Measurements from ENCODE around the gene SPG7.
"Not testable (repeated sequence)": the region's sequence is repeated elsewhere in the genome, so short reads cannot be mapped to it uniquely, and the experiment has no call there.

Gene SPG7

DNA sequence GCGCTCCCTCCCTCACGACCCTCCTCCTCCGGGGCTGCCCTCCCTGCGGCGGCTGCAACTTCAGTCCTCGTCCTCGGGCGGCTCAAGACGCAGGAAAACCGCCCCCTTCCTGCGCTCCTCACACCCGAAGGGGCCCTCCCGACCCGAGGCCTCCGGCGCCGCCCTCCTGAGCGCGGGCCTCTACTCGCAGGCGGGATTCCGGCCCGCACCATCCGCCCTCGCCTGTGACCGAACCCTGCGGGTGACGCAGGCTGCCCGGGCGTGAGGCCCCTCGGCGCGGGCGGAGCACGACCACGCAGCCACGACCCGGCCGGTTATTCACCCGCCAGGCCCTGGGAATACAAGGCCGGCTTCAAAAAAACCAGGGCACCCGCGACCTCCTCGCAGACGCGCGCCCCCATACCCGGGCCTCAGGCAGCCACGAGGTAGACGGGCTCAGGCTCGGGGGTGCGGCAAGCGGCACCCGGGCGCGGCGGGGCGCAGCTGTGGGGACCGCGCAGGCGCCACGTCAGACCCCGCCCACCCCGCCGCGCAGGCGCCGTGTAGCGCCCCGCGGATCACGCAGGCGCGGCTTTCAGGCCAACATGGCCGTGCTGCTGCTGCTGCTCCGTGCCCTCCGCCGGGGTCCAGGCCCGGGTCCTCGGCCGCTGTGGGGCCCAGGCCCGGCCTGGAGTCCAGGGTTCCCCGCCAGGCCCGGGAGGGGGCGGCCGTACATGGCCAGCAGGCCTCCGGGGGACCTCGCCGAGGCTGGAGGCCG lies at the start of gene SPG7:
Gene SPG7 (plus strand): TSS at position 570 of the 757 bp plus-strand sequence. CDS start 15 bp downstream, at position 585.
- DNase-seq (ENCODE audit: extremely low spot score, insufficient read length, low read depth) (peak; percentile 97), FAIRE-seq (peak; percentile 58)

DNA sequence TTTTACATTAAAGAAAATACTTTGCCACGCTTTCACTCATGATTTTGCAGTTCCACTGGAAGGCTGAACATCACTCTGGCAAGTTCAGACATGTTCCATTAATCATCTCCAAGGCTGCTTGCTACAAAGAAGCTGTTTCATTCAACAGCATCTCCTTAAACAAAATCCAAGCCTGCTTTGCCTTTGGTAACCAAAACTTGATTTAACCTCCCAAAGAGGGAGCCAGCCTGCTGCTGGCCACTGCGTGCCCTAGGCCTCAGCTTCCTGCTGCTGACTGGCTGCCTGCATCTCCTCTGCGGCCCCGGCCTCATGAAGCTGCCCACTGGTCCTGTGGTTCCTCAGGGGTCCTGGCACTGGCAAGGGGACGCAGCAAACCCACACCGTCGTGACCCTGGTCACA lies 49.7 kb upstream of the SPG7 start:
- FAIRE-seq (no peak), DNase-seq (ENCODE audit: extremely low spot score, insufficient read length, low read depth) (no peak)

DNA sequence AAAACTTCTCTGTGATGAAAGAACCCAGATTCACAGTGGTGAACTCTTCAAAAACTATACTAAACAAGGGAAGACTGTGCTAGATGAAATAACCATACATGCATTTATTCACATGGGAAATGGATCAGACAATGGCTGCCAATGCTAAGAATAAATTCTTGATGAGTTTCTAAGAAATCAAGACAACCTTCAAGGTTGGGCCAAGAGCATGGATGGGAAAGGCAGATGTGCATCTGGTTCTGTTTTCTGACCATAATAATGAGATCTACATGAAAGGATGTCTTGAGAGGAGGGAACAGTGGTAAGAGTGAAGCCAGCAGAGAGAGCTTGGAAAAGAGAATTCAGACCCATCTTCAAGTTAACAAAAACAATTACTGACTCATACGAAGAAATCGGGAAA lies 49.2 kb upstream of the SPG7 start:
- FAIRE-seq, result no peak

DNA sequence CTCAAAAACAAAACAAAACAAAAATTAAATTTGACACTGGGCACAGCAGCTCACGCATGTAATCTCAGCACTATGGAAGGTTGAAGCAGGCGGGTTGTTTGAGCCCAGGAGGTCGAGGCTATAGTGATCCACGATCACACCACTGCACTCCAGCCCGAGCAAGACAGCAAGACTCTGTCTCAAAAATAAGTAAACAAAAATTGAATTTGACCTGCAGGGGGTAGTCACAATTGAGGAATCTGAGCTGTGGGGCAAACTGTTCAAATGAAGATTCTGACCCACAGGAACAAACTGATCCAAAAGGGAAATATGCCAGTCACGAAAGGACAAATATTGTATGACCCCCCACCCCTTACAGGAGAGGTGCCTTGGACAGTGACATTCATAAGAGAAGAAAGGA lies 47.6 kb upstream of the SPG7 start:
- no peak for FAIRE-seq

More for the DNA sequence above, 49.2 kb upstream of the SPG7 start:
- no peak for DNase-seq (ENCODE audit: extremely low spot score, insufficient read length, low read depth)

DNA sequence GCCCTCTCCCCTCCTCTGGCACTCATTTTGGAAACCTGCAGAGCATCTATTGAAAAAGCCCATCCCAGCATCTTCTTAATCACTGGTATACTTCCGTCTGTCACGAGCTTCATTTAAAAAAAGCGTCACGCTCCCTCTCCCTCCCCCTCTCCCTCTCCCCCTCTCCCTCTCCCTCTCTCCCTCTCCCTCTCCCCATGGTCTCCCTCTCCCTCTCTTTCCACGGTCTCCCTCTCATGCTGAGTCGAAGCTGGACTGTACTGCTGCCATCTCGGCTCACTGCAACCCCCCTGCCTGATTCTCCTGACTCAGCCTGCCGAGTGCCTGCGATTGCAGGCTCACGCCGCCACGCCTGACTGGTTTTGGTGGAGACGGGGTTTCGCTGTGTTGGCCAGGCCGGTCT lies 46.3 kb upstream of the SPG7 start:
- not testable (repeated sequence) for DNase-seq (ENCODE audit: extremely low spot score, insufficient read length, low read depth); FAIRE-seq

More for the DNA sequence above, 47.6 kb upstream of the SPG7 start:
- no peak for DNase-seq (ENCODE audit: extremely low spot score, insufficient read length, low read depth)

DNA sequence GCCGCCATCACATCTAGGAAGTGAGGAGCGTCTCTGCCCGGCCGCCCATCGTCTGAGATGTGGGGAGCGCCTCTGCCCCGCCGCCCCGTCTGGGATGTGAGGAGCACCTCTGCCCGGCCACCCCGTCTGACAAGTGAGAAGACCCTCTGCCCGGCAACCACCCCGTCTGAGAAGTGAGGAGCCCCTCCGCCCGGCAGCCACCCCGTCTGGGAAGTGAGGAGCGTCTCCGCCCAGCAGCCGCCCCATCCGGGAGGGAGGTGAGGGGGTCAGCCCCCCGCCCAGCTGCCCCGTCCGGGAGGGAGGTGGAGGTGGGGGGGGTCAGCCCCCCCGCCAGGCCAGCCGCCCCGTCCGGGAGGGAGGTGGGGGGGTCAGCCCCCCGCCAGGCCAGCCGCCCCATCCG lies 45.6 kb upstream of the SPG7 start:
- not testable (repeated sequence) for DNase-seq (ENCODE audit: extremely low spot score, insufficient read length, low read depth); FAIRE-seq

DNA sequence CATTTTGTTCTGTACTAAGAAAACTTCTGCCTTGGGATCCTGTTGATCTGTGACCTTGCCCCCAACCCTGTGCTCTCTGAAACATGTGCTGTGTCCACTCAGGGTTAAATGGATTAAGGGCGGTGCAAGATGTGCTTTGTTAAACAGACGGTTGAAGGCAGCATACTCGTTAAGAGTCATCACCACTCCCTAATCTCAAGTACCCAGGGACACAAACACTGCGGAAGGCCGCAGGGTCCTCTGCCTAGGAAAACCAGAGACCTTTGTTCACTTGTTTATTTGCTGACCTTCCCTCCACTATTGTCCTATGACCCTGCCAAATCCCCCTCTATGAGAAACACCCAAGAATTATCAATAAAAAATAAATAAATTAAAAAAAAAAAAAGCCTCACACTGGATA lies 44.9 kb upstream of the SPG7 start:
- DNase-seq (ENCODE audit: extremely low spot score, insufficient read length, low read depth); FAIRE-seq: not testable (repeated sequence)

DNA sequence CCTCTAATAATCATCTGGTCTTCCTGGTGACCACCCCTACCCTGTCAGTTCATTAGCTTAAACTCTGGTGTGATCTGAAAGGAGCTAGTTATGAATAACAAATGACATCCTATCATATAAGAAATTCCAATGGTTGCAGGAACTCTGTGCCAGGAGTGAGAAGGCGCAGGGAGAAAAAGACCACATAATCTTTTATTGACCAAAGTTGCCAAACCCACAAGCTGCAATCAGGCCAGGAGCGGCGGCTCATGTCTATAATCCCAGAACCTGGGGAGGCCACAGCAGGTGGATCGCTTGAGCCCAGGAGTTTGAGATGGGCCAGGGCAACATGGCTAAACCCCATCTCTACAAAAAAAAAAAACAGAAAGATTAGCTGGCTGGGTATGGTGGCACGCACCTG lies 41.3 kb upstream of the SPG7 start:
- FAIRE-seq (no peak), DNase-seq (ENCODE audit: extremely low spot score, insufficient read length, low read depth) (no peak)

DNA sequence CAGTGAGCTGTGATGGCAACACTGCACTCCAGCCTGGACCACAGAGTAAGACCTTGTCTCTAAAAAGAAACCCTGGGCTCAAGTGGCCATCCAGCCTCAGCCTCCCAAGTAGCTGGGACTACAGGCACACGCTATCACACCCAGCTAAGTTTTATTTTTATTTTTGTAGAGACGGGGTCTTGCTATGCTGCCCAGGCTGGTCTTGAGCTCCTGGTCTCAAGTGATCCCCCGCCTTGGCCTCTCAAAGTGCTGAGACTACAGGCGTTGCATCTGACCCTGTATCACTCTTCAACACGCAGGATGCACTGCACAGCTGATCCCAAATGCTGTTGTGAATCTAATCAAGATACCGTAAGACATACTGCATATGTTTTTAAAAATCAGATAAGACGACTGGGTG lies 40.8 kb upstream of the SPG7 start:
- FAIRE-seq, result no peak
- DNase-seq (ENCODE audit: extremely low spot score, insufficient read length, low read depth), result no peak

DNA sequence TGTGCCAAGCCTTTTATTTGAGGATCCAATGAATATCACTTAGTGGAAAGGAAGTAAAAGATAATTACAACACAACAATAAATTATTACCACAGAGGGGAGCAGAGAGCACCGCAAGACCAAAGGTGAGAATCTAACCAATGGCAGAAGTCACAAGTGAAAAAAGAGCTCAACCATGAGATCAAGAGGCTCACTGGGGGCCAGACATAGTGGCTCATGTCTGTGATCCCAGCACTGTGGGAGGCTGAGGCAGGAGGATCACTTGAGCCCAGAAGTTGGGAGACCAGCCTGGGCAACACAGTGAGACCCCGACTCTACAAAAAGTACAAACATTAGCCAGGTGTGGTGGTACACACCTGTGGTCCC lies 35.5 kb upstream of the SPG7 start:
- FAIRE-seq, result no peak
- DNase-seq (ENCODE audit: extremely low spot score, insufficient read length, low read depth), result no peak

DNA sequence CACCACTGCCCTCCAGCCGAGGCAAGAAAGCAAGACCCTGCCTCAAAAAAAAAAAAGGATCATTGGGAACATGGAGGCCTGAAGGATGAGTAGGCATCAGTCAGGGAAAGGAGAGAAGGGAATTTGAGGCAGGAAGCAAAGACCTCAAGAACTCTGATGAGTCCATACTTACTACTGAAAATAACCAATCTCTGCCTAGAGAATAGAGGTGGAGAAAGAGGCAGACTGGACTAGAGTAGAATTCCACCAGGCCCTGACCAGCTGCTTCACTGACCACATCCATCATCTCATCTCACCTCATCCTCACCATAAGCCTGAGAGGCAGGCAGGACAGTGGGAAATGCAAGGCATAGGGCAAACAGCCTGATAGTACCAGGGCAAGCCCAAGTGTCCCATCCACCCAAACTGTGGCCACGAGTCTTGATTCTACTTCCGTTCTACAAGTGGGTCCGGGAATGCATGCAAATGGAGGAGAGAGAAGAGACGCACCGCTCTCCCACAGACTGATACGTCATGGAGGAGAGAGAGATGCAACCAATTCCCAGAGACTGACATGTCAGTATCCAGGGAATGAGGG lies 35.0 kb upstream of the SPG7 start:
- FAIRE-seq, result no peak
- no peak for DNase-seq (ENCODE audit: extremely low spot score, insufficient read length, low read depth)

DNA sequence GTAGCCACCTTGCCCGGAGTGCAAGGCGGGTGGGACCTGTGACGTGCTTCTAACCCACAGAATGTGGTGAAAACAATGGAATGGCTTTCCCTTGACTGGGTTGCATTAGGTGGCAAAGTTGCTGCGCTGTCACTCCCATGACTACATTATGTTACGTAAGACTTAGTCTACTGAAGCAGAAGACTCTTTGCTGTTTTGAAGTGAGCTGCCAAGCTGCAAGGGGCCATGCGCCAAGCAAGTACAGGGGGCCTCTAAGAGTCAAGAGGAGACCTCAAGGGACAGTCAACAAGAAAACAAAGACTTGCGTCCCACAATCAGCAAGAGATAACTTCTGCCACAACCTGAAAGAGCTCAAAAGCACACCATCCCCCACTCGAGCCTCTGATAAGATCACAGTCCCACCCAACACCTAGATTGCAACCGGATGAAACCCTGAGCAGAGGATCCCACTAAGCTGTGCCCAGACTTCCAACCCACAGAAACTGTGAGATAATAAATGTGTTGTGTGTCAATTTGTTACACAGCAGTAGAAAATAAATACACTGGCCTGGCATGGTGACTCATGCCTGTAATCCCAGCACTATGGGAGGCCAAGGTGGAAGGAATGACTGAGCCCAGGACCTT lies 34.3 kb upstream of the SPG7 start:
- DNase-seq (ENCODE audit: extremely low spot score, insufficient read length, low read depth), result no peak
- FAIRE-seq, result no peak

DNA sequence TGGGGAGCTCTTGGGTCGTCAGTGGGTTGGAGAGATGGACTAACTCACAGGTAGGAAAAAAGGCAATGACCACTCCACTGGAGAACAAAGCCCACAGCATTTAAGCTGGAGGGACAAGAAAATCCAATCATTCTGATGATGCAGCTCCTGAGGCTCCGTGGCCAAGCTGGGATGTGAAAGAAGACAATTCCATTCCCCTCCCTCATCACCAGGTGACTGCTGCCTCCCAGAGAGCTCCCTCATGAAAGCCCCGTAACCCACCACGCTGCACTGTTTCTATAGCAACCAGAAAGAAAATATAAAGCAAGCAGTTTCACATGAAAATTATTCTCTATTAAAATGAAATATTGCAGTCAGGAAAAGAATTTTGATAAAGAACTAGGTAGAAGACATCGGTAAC lies 33.1 kb upstream of the SPG7 start:
- DNase-seq (ENCODE audit: extremely low spot score, insufficient read length, low read depth) (no peak), FAIRE-seq (no peak)

DNA sequence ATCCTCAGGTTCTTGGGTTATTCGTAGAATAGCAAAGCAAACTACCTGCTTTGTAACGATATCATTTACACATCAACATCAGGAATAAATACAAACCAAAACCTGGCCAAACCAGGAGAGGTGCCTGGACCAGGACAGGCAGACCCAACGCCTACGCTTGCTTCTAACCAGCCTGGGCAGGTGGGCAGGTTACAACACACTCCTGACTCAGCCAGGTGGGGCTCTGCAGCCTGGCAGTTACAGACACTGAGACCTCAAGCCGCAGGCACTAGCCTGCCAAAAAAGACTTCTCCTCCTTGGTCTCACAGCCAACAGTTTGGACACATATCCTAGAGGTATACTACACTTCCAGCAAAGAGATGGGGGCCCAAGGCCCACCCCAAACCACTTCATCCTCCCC lies 31.8 kb upstream of the SPG7 start:
- DNase-seq (ENCODE audit: extremely low spot score, insufficient read length, low read depth), result no peak
- FAIRE-seq, result no peak

DNA sequence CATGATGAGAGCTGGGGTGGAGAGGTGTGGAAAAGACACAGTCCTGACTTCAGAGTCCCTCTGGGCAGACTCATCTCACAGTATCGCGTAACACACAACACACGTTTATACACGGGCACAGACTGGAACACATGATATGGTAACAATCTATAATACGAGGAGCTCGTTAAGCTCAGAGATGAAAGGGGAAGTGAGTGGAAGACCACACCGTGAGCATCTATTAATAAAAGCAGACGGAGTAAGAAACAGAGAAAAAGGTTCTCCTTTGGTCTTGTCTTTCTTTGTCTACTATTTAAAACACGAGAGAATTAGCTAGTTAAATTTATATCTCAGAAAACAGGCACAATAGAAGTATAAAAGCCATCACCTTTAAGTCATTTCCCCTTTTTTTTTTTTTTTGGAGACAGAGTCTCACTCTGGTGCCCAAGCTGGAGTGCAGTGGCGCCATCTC lies 31.4 kb upstream of the SPG7 start:
- DNase-seq (ENCODE audit: extremely low spot score, insufficient read length, low read depth), result no peak
- FAIRE-seq, result peak; percentile 73

DNA sequence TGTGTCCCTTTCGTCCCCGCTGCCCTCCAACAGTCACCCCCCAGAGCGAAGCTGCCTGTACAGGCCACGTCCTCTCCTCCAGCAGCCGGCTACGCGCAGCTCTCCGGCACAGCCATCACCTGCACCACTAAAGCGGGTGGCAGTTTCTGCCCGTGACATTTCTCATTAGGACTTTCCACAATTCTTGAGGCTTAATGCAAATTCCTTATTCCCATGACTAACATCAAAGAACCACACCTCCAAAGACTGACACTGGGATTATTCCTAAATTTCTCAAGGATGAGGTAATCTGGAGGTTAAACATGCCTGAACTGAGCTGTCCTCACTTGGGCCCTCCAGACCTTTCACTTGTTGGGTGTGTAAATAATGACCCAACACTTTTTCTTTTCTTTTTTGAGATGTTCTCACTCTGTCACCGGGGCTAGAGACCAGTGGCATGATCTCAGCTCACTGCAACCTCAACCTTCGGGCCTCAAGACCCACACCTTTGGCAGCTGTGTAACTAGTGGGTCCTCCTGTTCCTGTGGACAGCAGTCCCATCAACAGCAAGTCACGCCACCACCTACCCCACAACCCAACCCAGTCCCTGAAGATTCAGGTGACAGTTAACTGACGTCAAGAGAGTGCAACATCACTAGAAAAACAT lies 29.5 kb upstream of the SPG7 start:
- FAIRE-seq (no peak), DNase-seq (ENCODE audit: extremely low spot score, insufficient read length, low read depth) (no peak)

DNA sequence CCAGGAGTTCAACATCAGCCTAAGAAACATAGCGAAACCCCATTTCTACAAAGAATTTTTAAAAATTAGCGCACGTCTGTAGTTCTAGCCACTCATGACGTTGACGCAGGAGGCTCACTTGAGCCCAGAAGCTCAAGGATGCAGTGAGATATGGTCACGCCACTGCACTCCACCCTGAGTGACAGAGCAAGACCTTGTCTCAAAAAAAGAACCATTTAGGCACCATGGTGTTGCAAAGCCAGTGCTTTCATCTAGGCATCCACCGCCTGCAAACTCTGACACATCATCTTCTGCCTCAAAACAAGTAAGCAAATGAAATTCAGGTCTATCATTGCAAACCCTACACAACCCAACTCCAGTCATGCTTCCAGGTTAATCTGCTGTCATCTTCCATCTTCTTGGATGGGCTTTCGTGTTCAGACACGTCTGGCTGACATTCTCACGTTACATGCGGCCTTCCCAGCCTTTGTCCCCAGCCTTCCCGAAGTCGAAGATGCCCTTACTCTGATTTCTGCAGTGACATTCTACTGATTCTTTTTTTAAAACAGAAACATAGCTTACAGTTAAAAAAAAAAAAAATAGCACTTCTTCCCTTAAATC lies 26.7 kb upstream of the SPG7 start:
- no peak for FAIRE-seq

DNA sequence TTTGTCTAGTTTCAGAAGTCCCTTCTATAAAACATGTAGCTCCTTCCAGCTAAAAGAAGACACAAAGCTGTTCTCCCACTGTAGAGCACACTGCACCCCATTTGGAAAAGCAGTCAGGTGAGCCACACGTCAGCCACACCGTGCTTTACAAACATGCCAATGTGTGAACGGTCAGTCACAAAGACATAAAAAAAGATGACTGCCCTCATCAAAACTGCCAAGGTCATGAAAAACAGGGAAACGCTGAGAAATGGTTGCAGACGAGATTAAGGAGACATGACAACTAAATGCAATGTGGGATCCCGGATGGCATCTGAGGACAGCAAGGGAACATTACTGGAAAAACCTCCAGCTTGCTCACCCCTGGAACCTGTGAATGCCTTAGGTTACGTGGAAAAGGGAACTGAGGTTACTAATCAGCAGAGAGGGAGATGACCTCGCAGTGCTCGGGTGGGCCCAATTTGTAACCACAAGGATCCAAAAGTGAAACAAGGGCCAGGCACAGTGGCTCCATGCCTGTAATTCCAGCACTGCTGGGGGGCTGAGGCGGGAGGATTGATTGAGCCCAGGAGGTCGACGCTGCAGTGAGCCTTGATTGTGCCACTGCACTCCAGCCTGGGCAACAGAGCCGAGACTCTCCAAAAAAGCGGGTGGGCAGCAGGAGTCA lies 25.9 kb upstream of the SPG7 start:
- DNase-seq (ENCODE audit: extremely low spot score, insufficient read length, low read depth) (no peak), FAIRE-seq (no peak)

More for the DNA sequence above, 26.7 kb upstream of the SPG7 start:
- no peak for DNase-seq (ENCODE audit: extremely low spot score, insufficient read length, low read depth)

DNA sequence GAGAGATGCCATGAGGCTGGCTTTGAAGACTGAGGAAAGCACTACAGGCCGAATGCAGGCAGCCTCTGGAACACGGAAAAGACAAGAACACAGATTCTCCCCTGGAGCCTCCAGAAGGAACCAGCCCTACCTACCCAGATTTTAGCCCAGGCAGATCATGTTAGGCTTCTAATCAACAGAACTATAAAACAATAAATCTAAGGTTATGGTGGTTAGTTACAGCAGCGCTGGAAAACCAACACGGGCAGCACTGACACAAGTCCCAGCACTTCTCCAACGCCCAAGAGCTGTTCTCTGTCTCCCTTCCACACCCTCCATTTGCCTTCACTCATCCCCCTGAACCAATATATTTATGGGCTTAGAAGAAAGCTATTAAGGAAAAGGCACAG lies 25.4 kb upstream of the SPG7 start:
- no peak for DNase-seq (ENCODE audit: extremely low spot score, insufficient read length, low read depth)
- no peak for FAIRE-seq

DNA sequence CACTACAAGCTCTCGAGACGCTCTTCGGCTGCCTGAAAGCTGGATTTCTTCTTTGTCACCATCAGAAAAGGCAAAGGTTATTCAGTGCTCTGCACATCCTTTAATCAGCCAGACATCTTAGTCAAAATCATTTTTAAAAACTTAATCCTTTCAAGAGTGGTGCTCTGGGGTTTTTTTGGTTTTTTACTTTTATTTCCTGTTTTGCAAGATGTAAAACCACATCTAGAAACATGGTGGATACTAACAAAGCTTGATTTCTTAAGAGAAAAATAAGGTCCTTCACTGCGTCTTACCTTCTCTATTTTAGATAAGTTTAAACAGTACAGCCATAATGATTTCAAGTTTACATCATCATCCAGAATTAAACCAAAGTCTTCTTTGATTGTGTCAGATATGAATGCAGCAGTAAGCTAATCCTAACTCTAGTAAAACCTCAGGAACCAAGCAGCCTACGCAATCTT lies 24.1 kb upstream of the SPG7 start:
- no peak for DNase-seq (ENCODE audit: extremely low spot score, insufficient read length, low read depth)

More for the DNA sequence above, 24.1 kb upstream of the SPG7 start:
- FAIRE-seq, result no peak

All from GM18507 (cell line).